Esophagus squamous epithelium (tissue), 5 donors: ENCODE measurements around the gene SETDB2. TPM values are rescaled to one million over a fixed set of nuclear protein-coding genes. Genes with fewer than 3 reads are reported as not detected.

Source experiments
- DNase-seq: peaks from one replicate; lab custom pipeline; 2025; lab: John Stamatoyannopoulos, UW
- H3K27ac ChIP-seq, 4 donors: fragments of 200-600 bp; sonication (generic); one replicate each; pipeline ENCODE4 v1.5.1; 2016 to 2019; ENCODE audit warnings: mild to moderate bottlenecking in 1 of 4
- H3K27me3 ChIP-seq, 4 donors: fragments of 200-600 bp; sonication (generic); 1 replicate in 3 of 4; 2 replicates in 1 of 4; pipeline versions ENCODE4 v1.5.1 to v1.6.0; 2017 to 2021; ENCODE audit warnings: antibody characterized with exemption in 1 of 4
- H3K36me3 ChIP-seq, 3 donors: fragments of 200-600 bp; sonication (generic); one replicate each; pipeline ENCODE4 v1.5.1; 2016 to 2019
- H3K4me1 ChIP-seq, 3 donors: fragments of 200-600 bp; sonication (generic); one replicate each; pipeline ENCODE4 v1.5.1; 2017 to 2019
- H3K4me3 ChIP-seq, 4 donors: fragments of 200-600 bp; sonication (generic); 1 replicate in 3 of 4; 2 replicates in 1 of 4; pipeline ENCODE4 v1.5.1; 2016 to 2019; ENCODE audit warnings: mild to moderate bottlenecking in 2 of 4, moderate library complexity in 1 of 4
- H3K9me3 ChIP-seq, 3 donors: fragments of 200-600 bp; sonication (generic); one replicate each; pipeline ENCODE4 v1.5.1; 2016 to 2019
- CTCF ChIP-seq, 6 experiments: fragments of 450-650 bp in 4 of 6; fragments of 200-600 bp in 2 of 6; sonication (generic) in 2 of 6; IDR thresholded peaks; one replicate each; pipeline ENCODE4 v1.5.1; 2016 to 2019; ENCODE audit warnings: antibody characterized with exemption in 6 of 6, mild to moderate bottlenecking in 4 of 6, moderate library complexity in 4 of 6
- POLR2A ChIP-seq, 4 donors: fragments of 450-650 bp; IDR thresholded peaks; one replicate each; pipeline ENCODE4 v1.6.1; 2017; ENCODE audit warnings: antibody characterized with exemption in 4 of 4, mild to moderate bottlenecking in 4 of 4, moderate library complexity in 3 of 4
- WGBS, 2 donors: methylation state at CpG; one replicate each; pipeline ENCODE4 v1.1.5; 2018; 5-methylcytosine and 5-hydroxymethylcytosine counted together
- intact Hi-C: fragments of 100-400 bp; cut with DNase I; formaldehyde crosslinking; loops from one replicate; pipeline ENCODE4 v1.15.0; 2022
- total RNA-seq, 4 donors: library from RNA; depleted of rRNA; stranded (reverse); fragments of >200 nt; gene quantifications; one replicate each; pipeline ENCODE4 v1.1.0, GENCODE V29; 2016
- donor health status: DM: yes; HTN: yes; CAD: no.

Gene SETDB2
- total RNA-seq, 4 donors from 2014 or later, result 2.3 to 9.0 (median 4.8) TPM

DNA sequence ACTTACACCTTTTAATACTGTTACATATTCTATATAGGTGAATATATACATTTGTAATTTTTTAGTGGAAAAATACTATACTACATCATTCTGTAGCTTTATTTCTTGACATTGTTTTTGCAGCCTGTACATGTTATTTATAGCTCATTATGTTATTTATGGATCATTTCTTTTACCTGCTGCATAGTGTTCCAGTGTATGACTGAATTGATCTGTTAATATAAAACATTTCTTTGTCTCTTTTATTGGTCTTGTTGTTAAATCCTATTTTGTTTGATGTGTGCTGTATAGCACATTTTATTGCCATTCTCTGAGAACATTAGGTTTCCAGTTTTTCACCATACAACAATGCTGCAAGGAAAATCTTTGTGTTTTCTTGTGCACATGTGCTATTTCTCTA lies 2.4 kb downstream of the SETDB2 start:
- intact Hi-C loops, result no loop called here
- peaks cover 6 to 49% (median 10%) of the 10 kb centered on the region in 3 donors for H3K4me1 ChIP-seq

GRCh38 chr13:49448753-49449152 lies 4.7 kb downstream of the SETDB2 start:
- H3K4me1 ChIP-seq, result peaks cover 5 to 39% (median 6%) of the 10 kb centered on the region in 3 donors
- no peak for TF ChIP-seq CTCF (IDR thresholded peaks at IDR 0.05)
- no peak for TF ChIP-seq POLR2A (IDR thresholded peaks at IDR 0.05)

More for the DNA sequence above, 2.4 kb downstream of the SETDB2 start:
- DNase-seq, result no peak
- Histone ChIP-seq H3K27ac (no peak overlapping the region), H3K36me3 (no peaks in the 10 kb centered on the region), H3K27me3 (no peaks in the 10 kb centered on the region), H3K9me3 (no peaks in the 10 kb centered on the region), H3K4me3 (no peak overlapping the region)
- no peak for TF ChIP-seq CTCF (IDR thresholded peaks at IDR 0.05)
- TF ChIP-seq POLR2A (IDR thresholded peaks at IDR 0.05), result no peak

GRCh38 chr13:49450105-49450819 lies 6.2 kb downstream of the SETDB2 start:
- H3K27me3 ChIP-seq, result no peaks in the 10 kb centered on the region
- no peak overlapping the region for H3K27ac ChIP-seq
- no peak overlapping the region for H3K4me3 ChIP-seq
- peaks cover 5 to 43% (median 6%) of the 10 kb centered on the region in 3 donors for H3K4me1 ChIP-seq
- no peak for DNase-seq
- TF ChIP-seq CTCF (IDR thresholded peaks at IDR 0.05) (no peak), POLR2A (IDR thresholded peaks at IDR 0.05) (no peak)
- peaks cover 0 to 15% (median 0%) of the 10 kb centered on the region in 3 donors for H3K36me3 ChIP-seq
- no peaks in the 10 kb centered on the region for H3K9me3 ChIP-seq
- intact Hi-C loops, result no loop called here
- 65 to 80% methylated on average over 3 of the region's 3 CpGs for WGBS, 2 donors

More at GRCh38 chr13:49448753-49449152, 4.7 kb downstream of the SETDB2 start:
- intact Hi-C loops, result no loop called here
- no peak overlapping the region for H3K27ac ChIP-seq
- no peaks in the 10 kb centered on the region for H3K9me3 ChIP-seq
- H3K36me3 ChIP-seq, result peaks cover 0 to 15% (median 0%) of the 10 kb centered on the region in 3 donors
- no peaks in the 10 kb centered on the region for H3K27me3 ChIP-seq
- 87 to 93% methylated on average over 2 of the region's 2 CpGs for WGBS, 2 donors
- no peak for DNase-seq
- no peak overlapping the region for H3K4me3 ChIP-seq

DNA sequence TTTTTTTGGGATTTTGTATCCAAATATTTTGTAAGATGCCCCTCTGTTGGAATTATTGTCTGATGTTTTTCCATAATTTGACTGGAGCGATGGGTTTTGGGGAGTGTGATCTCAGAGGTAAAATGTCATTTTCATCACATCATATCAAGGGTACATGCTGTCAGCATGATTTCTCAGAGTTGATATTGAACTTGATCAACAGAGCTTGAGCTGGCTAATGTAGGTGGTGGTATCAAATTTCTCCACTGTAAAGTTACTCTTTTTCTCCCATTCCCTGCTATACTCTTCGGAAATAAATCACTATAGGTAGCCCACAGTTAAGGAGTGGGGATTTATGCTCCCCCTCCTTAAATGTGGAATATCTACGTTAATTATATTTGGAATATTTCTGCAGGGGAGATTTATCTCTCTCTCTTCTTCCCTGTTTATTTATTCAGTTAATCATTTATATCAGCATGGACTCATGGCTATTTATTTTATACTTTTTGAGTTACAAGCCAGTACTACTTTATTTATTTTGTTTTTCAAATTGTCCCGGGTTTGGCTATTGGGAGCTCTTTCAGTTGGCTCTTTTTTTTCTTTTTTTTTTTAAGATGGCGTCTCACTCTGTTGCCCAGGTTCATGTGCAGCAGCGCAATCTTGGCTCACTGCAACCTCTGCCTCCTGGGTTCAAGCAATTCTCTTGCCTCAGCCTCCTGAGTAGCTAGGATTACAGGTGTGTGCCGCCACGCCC lies 8.8 kb downstream of the SETDB2 start:
- Histone ChIP-seq H3K4me1 (peaks cover 0 to 26% (median 0%) of the 10 kb centered on the region in 3 donors), H3K27me3 (no peaks in the 10 kb centered on the region), H3K9me3 (no peaks in the 10 kb centered on the region), H3K36me3 (peaks cover 0 to 15% (median 0%) of the 10 kb centered on the region in 3 donors), H3K27ac (no peak overlapping the region), H3K4me3 (no peak overlapping the region)
- intact Hi-C loops, result no loop called here
- TF ChIP-seq POLR2A (IDR thresholded peaks at IDR 0.05), result no peak
- TF ChIP-seq CTCF (IDR thresholded peaks at IDR 0.05), result no peak
- no peak for DNase-seq
- WGBS, 2 donors, result 91 to 95% methylated on average over 8 of the region's 8 CpGs

GRCh38 chr13:49453465-49453864 lies 9.4 kb downstream of the SETDB2 start:
- 92 to 95% methylated on average over 7 of the region's 7 CpGs for WGBS, 2 donors
- TF ChIP-seq POLR2A (IDR thresholded peaks at IDR 0.05) (no peak), CTCF (IDR thresholded peaks at IDR 0.05) (no peak)
- DNase-seq, result no peak
- intact Hi-C loops, result no loop called here
- Histone ChIP-seq H3K36me3 (peaks cover 0 to 15% (median 0%) of the 10 kb centered on the region in 3 donors), H3K9me3 (no peaks in the 10 kb centered on the region), H3K4me3 (no peak overlapping the region), H3K27ac (no peak overlapping the region), H3K27me3 (no peaks in the 10 kb centered on the region), H3K4me1 (peaks cover 0 to 21% (median 0%) of the 10 kb centered on the region in 3 donors)
